ENCODE measurements around the gene HCN2. TPM values are rescaled to one million over a fixed set of nuclear protein-coding genes. Genes with fewer than 3 reads are reported as not detected.

Gene HCN2
- total and polyA plus RNA-seq, 9 of the 15 experiments (the other 6 are each of a cell fraction or from before 2014, with no cell fraction given): 0.29 to 4.2 (median 0.82) TPM; not detected in 2

DNA sequence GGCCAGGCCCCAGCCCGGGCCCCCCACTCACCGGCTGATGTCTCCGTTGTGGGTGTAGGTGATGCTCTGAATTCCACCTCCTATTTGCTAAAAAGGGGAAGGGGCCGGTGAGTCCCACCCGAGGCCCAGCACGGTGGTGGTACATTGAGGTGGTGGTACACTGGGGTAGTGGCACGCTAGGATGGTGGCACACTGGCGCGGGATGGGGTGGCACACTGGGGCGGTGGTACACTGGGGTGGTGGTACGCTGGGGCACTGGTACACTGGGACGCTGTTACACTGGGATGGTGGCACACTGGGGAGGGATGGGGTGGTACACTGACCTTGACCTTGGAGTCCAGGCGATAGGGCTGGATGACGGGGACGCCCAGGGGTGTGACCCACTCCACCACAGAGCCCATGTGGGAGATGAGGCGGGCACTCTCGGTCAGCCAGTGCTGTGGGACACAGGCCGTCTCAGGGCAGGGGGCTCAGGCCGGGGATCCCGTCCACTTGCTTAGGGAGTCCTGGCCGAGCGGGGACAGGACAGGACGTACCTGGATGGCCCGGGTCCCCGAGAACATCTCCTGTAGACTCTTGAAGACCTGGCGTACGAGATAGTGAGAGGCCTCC is 29.1 kb downstream of the HCN2 start:
- no peaks in the 10 kb centered on the region; the same call in 1 of the 2 replicates for H3K9me3 ChIP-seq (replicated peaks; ENCODE audit: control insufficient read depth, insufficient read depth, low read depth, low read length)
- H3K79me2 ChIP-seq (ENCODE audit: control insufficient read depth, insufficient read depth, low read length): no peaks in the 10 kb centered on the region
- BruUV-seq (replicated peaks): no TSS peak
- H3K9ac ChIP-seq (ENCODE audit: insufficient read depth in 1 of 2, low read depth in 2 of 2, low read length in 2 of 2): no peak overlapping the region
- H2AFZ ChIP-seq (ENCODE audit: low read depth, low read length): no peak overlapping the region
- POLR2A ChIA-PET: no interaction called here
- peaks cover 78% of the 10 kb centered on the region; the same call in 2 of the 3 replicates for H3K36me3 ChIP-seq (ENCODE audit: control insufficient read depth, insufficient read depth, low read length)
- H3K27me3 ChIP-seq (ENCODE audit: control insufficient read depth in 2 of 2, insufficient read depth in 2 of 2, low read length in 2 of 2): no peaks in the 10 kb centered on the region
- no peak overlapping the region for H3K4me3 ChIP-seq
- no peak overlapping the region for H3K27ac ChIP-seq (ENCODE audit: extremely low read depth, low read depth, low read length)
- CTCF ChIA-PET (ENCODE audit: low intra/inter-chr PET ratio): no interaction called here
- intact Hi-C loops (cut with micrococcal nuclease) (no loop called here), in situ Hi-C loops (cut with MboI) (no loop called here)
- H3K4me2 ChIP-seq (ENCODE audit: insufficient read depth, low read length): no peak overlapping the region
- WGBS (ENCODE audit: insufficient coverage, low coverage, missing lambda C conversion rate): 100% methylated on average over 15 of the region's 27 CpGs
- ATAC-seq (no peak), FAIRE-seq (no peak), DNase-seq (ENCODE audit: extremely low read depth in 1 of 4, low spot score in 3 of 4) (no peak)
- H3K9me1 ChIP-seq (ENCODE audit: control insufficient read depth, insufficient read depth, low read length): no peaks in the 10 kb centered on the region
- peaks cover 0 to 16% of the 10 kb centered on the region in 2 experiments; a peak in 2 of 5 replicates for H3K4me1 ChIP-seq (replicated peaks in 1 of 2; ENCODE audit: control insufficient read depth in 2 of 2, insufficient read depth in 2 of 2, low read length in 2 of 2)
- H4K20me1 ChIP-seq (replicated peaks; ENCODE audit: control insufficient read depth, insufficient read depth, low read length): no peaks in the 10 kb centered on the region
- TF ChIP-seq ILK (tag; IDR thresholded peaks at IDR 0.05; ENCODE audit: borderline replicate concordance, low read depth) (no peak), HNRNPUL1 (IDR thresholded peaks at IDR 0.05; ENCODE audit: low read length) (no peak), SETDB1 (IDR thresholded peaks at IDR 0.05; ENCODE audit: low read length) (no peak), TAF1 (IDR thresholded peaks at IDR 0.05; ENCODE audit: control insufficient read depth, extremely low read depth, insufficient read depth, low read length, severe bottlenecking) (no peak), TCF7L2 (IDR thresholded peaks at IDR 0.05; ENCODE audit: low read depth, low read length) (no peak), PYGO2 (tag; IDR thresholded peaks at IDR 0.05) (no peak), NR3C1 (CRISPR knock-in tag; IDR thresholded peaks at IDR 0.05) (no peak)
- TF ChIP-seq, protein P1, sequence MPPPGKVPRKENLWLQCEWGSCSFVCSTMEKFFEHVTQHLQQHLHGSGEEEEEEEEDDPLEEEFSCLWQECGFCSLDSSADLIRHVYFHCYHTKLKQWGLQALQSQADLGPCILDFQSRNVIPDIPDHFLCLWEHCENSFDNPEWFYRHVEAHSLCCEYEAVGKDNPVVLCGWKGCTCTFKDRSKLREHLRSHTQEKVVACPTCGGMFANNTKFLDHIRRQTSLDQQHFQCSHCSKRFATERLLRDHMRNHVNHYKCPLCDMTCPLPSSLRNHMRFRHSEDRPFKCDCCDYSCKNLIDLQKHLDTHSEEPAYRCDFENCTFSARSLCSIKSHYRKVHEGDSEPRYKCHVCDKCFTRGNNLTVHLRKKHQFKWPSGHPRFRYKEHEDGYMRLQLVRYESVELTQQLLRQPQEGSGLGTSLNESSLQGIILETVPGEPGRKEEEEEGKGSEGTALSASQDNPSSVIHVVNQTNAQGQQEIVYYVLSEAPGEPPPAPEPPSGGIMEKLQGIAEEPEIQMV (tag; conservative IDR thresholded peaks at IDR 0.05; ENCODE audit: low read depth): no peak
- TF ChIP-seq, protein P2, sequence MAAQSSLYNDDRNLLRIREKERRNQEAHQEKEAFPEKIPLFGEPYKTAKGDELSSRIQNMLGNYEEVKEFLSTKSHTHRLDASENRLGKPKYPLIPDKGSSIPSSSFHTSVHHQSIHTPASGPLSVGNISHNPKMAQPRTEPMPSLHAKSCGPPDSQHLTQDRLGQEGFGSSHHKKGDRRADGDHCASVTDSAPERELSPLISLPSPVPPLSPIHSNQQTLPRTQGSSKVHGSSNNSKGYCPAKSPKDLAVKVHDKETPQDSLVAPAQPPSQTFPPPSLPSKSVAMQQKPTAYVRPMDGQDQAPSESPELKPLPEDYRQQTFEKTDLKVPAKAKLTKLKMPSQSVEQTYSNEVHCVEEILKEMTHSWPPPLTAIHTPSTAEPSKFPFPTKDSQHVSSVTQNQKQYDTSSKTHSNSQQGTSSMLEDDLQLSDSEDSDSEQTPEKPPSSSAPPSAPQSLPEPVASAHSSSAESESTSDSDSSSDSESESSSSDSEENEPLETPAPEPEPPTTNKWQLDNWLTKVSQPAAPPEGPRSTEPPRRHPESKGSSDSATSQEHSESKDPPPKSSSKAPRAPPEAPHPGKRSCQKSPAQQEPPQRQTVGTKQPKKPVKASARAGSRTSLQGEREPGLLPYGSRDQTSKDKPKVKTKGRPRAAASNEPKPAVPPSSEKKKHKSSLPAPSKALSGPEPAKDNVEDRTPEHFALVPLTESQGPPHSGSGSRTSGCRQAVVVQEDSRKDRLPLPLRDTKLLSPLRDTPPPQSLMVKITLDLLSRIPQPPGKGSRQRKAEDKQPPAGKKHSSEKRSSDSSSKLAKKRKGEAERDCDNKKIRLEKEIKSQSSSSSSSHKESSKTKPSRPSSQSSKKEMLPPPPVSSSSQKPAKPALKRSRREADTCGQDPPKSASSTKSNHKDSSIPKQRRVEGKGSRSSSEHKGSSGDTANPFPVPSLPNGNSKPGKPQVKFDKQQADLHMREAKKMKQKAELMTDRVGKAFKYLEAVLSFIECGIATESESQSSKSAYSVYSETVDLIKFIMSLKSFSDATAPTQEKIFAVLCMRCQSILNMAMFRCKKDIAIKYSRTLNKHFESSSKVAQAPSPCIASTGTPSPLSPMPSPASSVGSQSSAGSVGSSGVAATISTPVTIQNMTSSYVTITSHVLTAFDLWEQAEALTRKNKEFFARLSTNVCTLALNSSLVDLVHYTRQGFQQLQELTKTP (IDR thresholded peaks at IDR 0.05; ENCODE audit: low read depth in 1 of 2, partially characterized antibody in 2 of 2): no peak
- TF ChIP-seq, protein P3, sequence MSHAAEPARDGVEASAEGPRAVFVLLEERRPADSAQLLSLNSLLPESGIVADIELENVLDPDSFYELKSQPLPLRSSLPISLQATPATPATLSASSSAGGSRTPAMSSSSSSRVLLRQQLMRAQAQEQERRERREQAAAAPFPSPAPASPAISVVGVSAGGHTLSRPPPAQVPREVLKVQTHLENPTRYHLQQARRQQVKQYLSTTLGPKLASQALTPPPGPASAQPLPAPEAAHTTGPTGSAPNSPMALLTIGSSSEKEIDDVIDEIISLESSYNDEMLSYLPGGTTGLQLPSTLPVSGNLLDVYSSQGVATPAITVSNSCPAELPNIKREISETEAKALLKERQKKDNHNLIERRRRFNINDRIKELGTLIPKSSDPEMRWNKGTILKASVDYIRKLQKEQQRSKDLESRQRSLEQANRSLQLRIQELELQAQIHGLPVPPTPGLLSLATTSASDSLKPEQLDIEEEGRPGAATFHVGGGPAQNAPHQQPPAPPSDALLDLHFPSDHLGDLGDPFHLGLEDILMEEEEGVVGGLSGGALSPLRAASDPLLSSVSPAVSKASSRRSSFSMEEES (CRISPR knock-in tag; IDR thresholded peaks at IDR 0.05): no peak
- TF ChIP-seq, protein P4, sequence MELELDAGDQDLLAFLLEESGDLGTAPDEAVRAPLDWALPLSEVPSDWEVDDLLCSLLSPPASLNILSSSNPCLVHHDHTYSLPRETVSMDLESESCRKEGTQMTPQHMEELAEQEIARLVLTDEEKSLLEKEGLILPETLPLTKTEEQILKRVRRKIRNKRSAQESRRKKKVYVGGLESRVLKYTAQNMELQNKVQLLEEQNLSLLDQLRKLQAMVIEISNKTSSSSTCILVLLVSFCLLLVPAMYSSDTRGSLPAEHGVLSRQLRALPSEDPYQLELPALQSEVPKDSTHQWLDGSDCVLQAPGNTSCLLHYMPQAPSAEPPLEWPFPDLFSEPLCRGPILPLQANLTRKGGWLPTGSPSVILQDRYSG (tag; conservative IDR thresholded peaks at IDR 0.05; ENCODE audit: low read depth): no peak
